Endothelial cell of umbilical vein (primary cell): ENCODE data around the gene GNPTAB. TPM values are rescaled to one million over a fixed set of nuclear protein-coding genes. Genes with fewer than 3 reads are reported as not detected.

ENCODE experiments used
- BruUV-seq: library from RNA; stranded (reverse); fragments of 400-500 nt; replicated peaks from 2 replicates; lab custom pipeline; 2021; lab: Mats Ljungman, UMichigan
- CTCF ChIA-PET: fragments of 300-600, 350-600 bp; sonication (Branson Sonifier 250); formaldehyde crosslinking; loops from one replicate; lab custom pipeline; 2021; ENCODE audit warnings: antibody characterized with exemption, inconsistent platforms; lab: Charles Lee
- POLR2A ChIA-PET: fragments of 300-600, 350-600 bp; sonication (Branson Sonifier 250); formaldehyde crosslinking; loops from one replicate; lab custom pipeline; 2021; ENCODE audit warnings: antibody characterized with exemption, inconsistent platforms; lab: Charles Lee
- DNase-seq: peaks from one replicate; pipeline ENCODE4 v3.0.0-alpha.2; 2011; ENCODE audit warnings: low read depth, low spot score
- FAIRE-seq: peaks from 2 replicates; lab custom pipeline; 2011; peaks lifted over from hg19 to GRCh38; lab: Jason Lieb, UNC
- H2AFZ ChIP-seq: 2 replicates; pipeline ENCODE4 v1.6.0; 2012; ENCODE audit warnings: low read depth, low read length, control low read depth, inconsistent platforms
- H3K27ac ChIP-seq: 2 replicates; pipeline ENCODE4 v1.5.1; 2011; ENCODE audit warnings: low read depth, mild to moderate bottlenecking, control low read depth, low read length, moderate library complexity; ENCODE audit not compliant: insufficient read depth
- H3K27me3 ChIP-seq, 2 experiments: 2 replicates each; pipeline versions ENCODE4 v1.6.0 to v1.6.1; 2011; ENCODE audit warnings: low read length in 2 of 2, mixed read lengths in 1 of 2; ENCODE audit not compliant: control insufficient read depth in 2 of 2, insufficient read depth in 2 of 2
- H3K36me3 ChIP-seq, 2 experiments: 2 replicates in 1 of 2; 3 replicates in 1 of 2; pipeline ENCODE4 v1.5.1; 2011; ENCODE audit warnings: low read length in 2 of 2, mild to moderate bottlenecking in 1 of 2, moderate library complexity in 1 of 2; ENCODE audit not compliant: control insufficient read depth in 2 of 2, insufficient read depth in 2 of 2; ENCODE audit errors: extremely low read depth in 1 of 2
- H3K4me1 ChIP-seq: 3 replicates; pipeline ENCODE4 v1.5.1; 2011; ENCODE audit warnings: mild to moderate bottlenecking, low read length; ENCODE audit not compliant: control insufficient read depth, insufficient read depth; ENCODE audit errors: extremely low read depth
- H3K4me2 ChIP-seq: 2 replicates; pipeline ENCODE4 v1.6.1; 2011; ENCODE audit warnings: low read length, control low read depth, mixed read lengths; ENCODE audit not compliant: insufficient read depth
- H3K4me3 ChIP-seq, 3 experiments: fragments of 200-600 bp in 1 of 3; sonication (generic), shearing (Covaris generic) in 1 of 3; replicated peaks in 1 of 3; 2 replicates each; pipeline ENCODE4 v1.5.1; 2011 to 2016; ENCODE audit warnings: control low read depth in 3 of 3, low read length in 3 of 3, mild to moderate bottlenecking in 2 of 3, inconsistent platforms in 1 of 3, low read depth in 1 of 3, moderate library complexity in 1 of 3; ENCODE audit not compliant: insufficient read depth in 1 of 3
- H3K79me2 ChIP-seq: 2 replicates; pipeline ENCODE4 v1.6.0; 2012; ENCODE audit warnings: low read length, inconsistent platforms; ENCODE audit not compliant: control insufficient read depth, insufficient read depth
- H3K9ac ChIP-seq: replicated peaks from 2 replicates; pipeline ENCODE3; 2011; ENCODE audit warnings: low read length, control low read depth; ENCODE audit not compliant: insufficient read depth; ENCODE audit errors: extremely low read depth
- H3K9me1 ChIP-seq: replicated peaks from 3 replicates; pipeline ENCODE4 v1.6.0; 2011; ENCODE audit warnings: mild to moderate bottlenecking, low read length; ENCODE audit not compliant: control insufficient read depth, insufficient read depth; ENCODE audit errors: extremely low read depth
- H3K9me3 ChIP-seq: replicated peaks from 2 replicates; pipeline ENCODE4 v1.5.1; 2012; ENCODE audit warnings: low read length, inconsistent platforms; ENCODE audit not compliant: control insufficient read depth, insufficient read depth
- H4K20me1 ChIP-seq: replicated peaks from 2 replicates; pipeline ENCODE3; 2011; ENCODE audit warnings: mild to moderate bottlenecking, low read length; ENCODE audit not compliant: control insufficient read depth, insufficient read depth; ENCODE audit errors: extremely low read depth
- EZH2 ChIP-seq: IDR thresholded peaks from 2 replicates; pipeline ENCODE4 v1.6.1; 2012; ENCODE audit warnings: borderline replicate concordance, low read depth, mild to moderate bottlenecking, moderate library complexity, low read length, inconsistent platforms; ENCODE audit not compliant: severe bottlenecking
- FOS ChIP-seq: IDR thresholded peaks from 2 replicates; pipeline ENCODE4 v1.6.1; 2011; ENCODE audit warnings: mild to moderate bottlenecking, low read length, moderate library complexity, borderline replicate concordance; ENCODE audit not compliant: insufficient read depth
- GATA2 ChIP-seq: IDR thresholded peaks from 2 replicates; pipeline ENCODE4 v1.7.0; 2011; ENCODE audit warnings: low read depth, mild to moderate bottlenecking, moderate library complexity, mixed read lengths, low read length; ENCODE audit not compliant: insufficient read length, insufficient read depth
- JUN ChIP-seq: IDR thresholded peaks from 2 replicates; pipeline ENCODE4 v1.6.1; 2011; ENCODE audit warnings: borderline replicate concordance, low read depth; ENCODE audit not compliant: insufficient read length, insufficient read depth
- MYC ChIP-seq: IDR thresholded peaks from one replicate; pipeline ENCODE4 v1.6.1; 2011; ENCODE audit warnings: mild to moderate bottlenecking, low read depth, low read length
- POLR2A ChIP-seq: IDR thresholded peaks from 2 replicates; pipeline ENCODE4 v1.6.1; 2012; ENCODE audit warnings: low read depth, mild to moderate bottlenecking, control low read depth, low read length
- POLR2AphosphoS5 ChIP-seq: IDR thresholded peaks from 2 replicates; pipeline ENCODE4 v1.6.1; 2012; ENCODE audit warnings: low read depth, mild to moderate bottlenecking, control low read depth, low read length, moderate library complexity; ENCODE audit not compliant: insufficient read depth
- dilution Hi-C: fragments of 300-500 bp; cut with MboI; formaldehyde crosslinking; loops from one replicate; pipeline ENCODE4 v1.15.0; 2019; ENCODE audit warnings: low sequenced_read_pairs; ENCODE audit not compliant: extremely low pct_ligation_motif_present
- intact Hi-C: fragments of 100-400 bp; cut with micrococcal nuclease; formaldehyde crosslinking; loops from one replicate; pipeline ENCODE4 v1.10.0; 2022
- polyA plus RNA-seq, 4 experiments: library from polyadenylated mRNA; depleted of rRNA in 3 of 4; stranded (reverse) in 3 of 4; unstranded in 1 of 4; fragments of >200 nt; gene quantifications; 2 replicates each; pipeline versions ENCODE4 v1.2.1 to v1.2.3, GENCODE V29; 2011 to 2012; ENCODE audit warnings: missing spikeins in 1 of 4
- total RNA-seq: library from RNA; stranded (reverse); gene quantifications from 2 replicates; pipeline ENCODE4 v1.2.3, GENCODE V29; 2021
- TF ChIP-seq, protein P1 (sequence below), 2 donors: IDR thresholded peaks; 1 replicate in 1 of 2; 2 replicates in 1 of 2; pipeline ENCODE4 v1.5.1; 2011; ENCODE audit warnings: low read length in 2 of 2, mild to moderate bottlenecking in 2 of 2, moderate library complexity in 2 of 2, control low read depth in 1 of 2, inconsistent platforms in 1 of 2, low read depth in 1 of 2; ENCODE audit not compliant: insufficient read depth in 1 of 2; ENCODE audit errors: extremely low read depth in 1 of 2
- TF ChIP-seq, protein P2 (sequence below): IDR thresholded peaks from 2 replicates; pipeline ENCODE4 v1.6.1; 2011; ENCODE audit not compliant: insufficient read depth, insufficient read length

GNPTAB gene
- total and polyA plus RNA-seq, 2 donors (not counting 3 experiments of a cell fraction or from before 2014, with no cell fraction given): 15.6 to 39.5 TPM

- Histone ChIP-seq H3K27me3 (no peaks in the 10 kb centered on the region), H3K4me1 (no peaks in the 10 kb centered on the region), H2AFZ (no peak overlapping the region), H3K36me3 (no peaks in the 10 kb centered on the region), H3K9me1 (no peaks in the 10 kb centered on the region), H3K79me2 (no peaks in the 10 kb centered on the region), H3K9me3 (no peaks in the 10 kb centered on the region), H3K9ac (no peak overlapping the region), H4K20me1 (no peaks in the 10 kb centered on the region), H3K27ac (no peak overlapping the region), H3K4me3 (no peak overlapping the region), H3K4me2 (no peak overlapping the region)
- FAIRE-seq (no peak), DNase-seq (no peak)
- no peak for TF ChIP-seq JUN
- TF ChIP-seq POLR2A: no peak
- TF ChIP-seq FOS: no peak
- TF ChIP-seq GATA2: no peak
- TF ChIP-seq, protein P1, sequence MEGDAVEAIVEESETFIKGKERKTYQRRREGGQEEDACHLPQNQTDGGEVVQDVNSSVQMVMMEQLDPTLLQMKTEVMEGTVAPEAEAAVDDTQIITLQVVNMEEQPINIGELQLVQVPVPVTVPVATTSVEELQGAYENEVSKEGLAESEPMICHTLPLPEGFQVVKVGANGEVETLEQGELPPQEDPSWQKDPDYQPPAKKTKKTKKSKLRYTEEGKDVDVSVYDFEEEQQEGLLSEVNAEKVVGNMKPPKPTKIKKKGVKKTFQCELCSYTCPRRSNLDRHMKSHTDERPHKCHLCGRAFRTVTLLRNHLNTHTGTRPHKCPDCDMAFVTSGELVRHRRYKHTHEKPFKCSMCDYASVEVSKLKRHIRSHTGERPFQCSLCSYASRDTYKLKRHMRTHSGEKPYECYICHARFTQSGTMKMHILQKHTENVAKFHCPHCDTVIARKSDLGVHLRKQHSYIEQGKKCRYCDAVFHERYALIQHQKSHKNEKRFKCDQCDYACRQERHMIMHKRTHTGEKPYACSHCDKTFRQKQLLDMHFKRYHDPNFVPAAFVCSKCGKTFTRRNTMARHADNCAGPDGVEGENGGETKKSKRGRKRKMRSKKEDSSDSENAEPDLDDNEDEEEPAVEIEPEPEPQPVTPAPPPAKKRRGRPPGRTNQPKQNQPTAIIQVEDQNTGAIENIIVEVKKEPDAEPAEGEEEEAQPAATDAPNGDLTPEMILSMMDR (IDR thresholded peaks at IDR 0.05; ENCODE audit: extremely low read depth in 1 of 2, insufficient read depth in 1 of 2, low read depth in 1 of 2, low read length in 2 of 2): no peak
- no peak for TF ChIP-seq EZH2
- no peak for TF ChIP-seq MYC
- TF ChIP-seq, protein P2, sequence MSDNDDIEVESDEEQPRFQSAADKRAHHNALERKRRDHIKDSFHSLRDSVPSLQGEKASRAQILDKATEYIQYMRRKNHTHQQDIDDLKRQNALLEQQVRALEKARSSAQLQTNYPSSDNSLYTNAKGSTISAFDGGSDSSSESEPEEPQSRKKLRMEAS: no peak
- no peak for TF ChIP-seq POLR2AphosphoS5
- intact Hi-C loops: loop anchor here (5.0 kb wide), 1 partner anchor 38 kb away; the partner anchor contains the start of gene GNPTAB
- BruUV-seq: no TSS peak
- dilution Hi-C loops: no loop called here
- ChIA-PET POLR2A (no interaction called here), CTCF (interaction anchor here (0.9 to 3.8 kb wide), 4 partner anchors 21 to 36 kb away, joined by 3 to 25 read pairs (median 4); partner anchors contain the start of gene GNPTAB)
Measured at GRCh38 chr12:101794574-101794973, 36.2 kb downstream of the GNPTAB start.
